ENCODE results near the gene IFI27L2. TPM values are rescaled to one million over a fixed set of nuclear protein-coding genes. Genes with fewer than 3 reads are reported as not detected.

Gene IFI27L2
- total RNA-seq, 1 experiment from 2014 or later = 28.6 TPM

- Histone ChIP-seq H3K9me3 (ENCODE audit: control insufficient read depth, low read depth, low read length) (no peaks in the 10 kb centered on the region), H2AK5ac (ENCODE audit: insufficient read length, low read length) (no peak overlapping the region), H3K23me2 (ENCODE audit: insufficient read length, low read depth, low read length, poor library complexity, severe bottlenecking) (peaks cover 7% of the 10 kb centered on the region), H4K20me1 (ENCODE audit: control insufficient read depth, insufficient read depth, insufficient read length) (no peaks in the 10 kb centered on the region), H2BK20ac (ENCODE audit: low read depth, low read length, poor library complexity, severe bottlenecking) (no peak overlapping the region), H3T11ph (ENCODE audit: low read length) (no peak overlapping the region), H3K14ac (ENCODE audit: insufficient read depth, low read length) (no peak overlapping the region), H3K4me1 (ENCODE audit: insufficient read depth, low read length) (no peaks in the 10 kb centered on the region; the same call in 1 of the 2 replicates), H3K23ac (ENCODE audit: insufficient read length, low read depth, low read length) (no peak overlapping the region), H3K27ac (ENCODE audit: insufficient read length, low read depth, low read length) (no peak overlapping the region), H3K79me1 (ENCODE audit: insufficient read depth, low read depth, low read length, poor library complexity, severe bottlenecking) (no peaks in the 10 kb centered on the region), H2BK12ac (ENCODE audit: insufficient read length, low read depth, low read length) (no peak overlapping the region), H3K9ac (ENCODE audit: extremely low read depth, insufficient read length, low read length) (no peak overlapping the region), H2BK5ac (ENCODE audit: insufficient read length, low read length) (no peak overlapping the region), H2BK15ac (ENCODE audit: low read depth, low read length) (no peak overlapping the region), H3K18ac (ENCODE audit: insufficient read length, low read depth, low read length) (no peak overlapping the region), H2AFZ (ENCODE audit: low read length) (no peak overlapping the region), H3K4ac (ENCODE audit: low read depth, low read length) (no peak overlapping the region), H3K56ac (ENCODE audit: insufficient read length, low read depth, low read length) (no peak overlapping the region), H3K27me3 (ENCODE audit: insufficient read depth, low read length) (no peaks in the 10 kb centered on the region), H4K5ac (ENCODE audit: insufficient read length, low read depth, low read length) (no peak overlapping the region), H4K8ac (replicated peaks; ENCODE audit: insufficient read length, low read depth, low read length) (no peak overlapping the region), H2BK120ac (ENCODE audit: low read depth, low read length, poor library complexity, severe bottlenecking) (no peak overlapping the region), H3K79me2 (ENCODE audit: insufficient read depth, low read length) (no peaks in the 10 kb centered on the region), H4K91ac (ENCODE audit: insufficient read length, low read depth, low read length) (no peak overlapping the region), H3K4me2 (ENCODE audit: insufficient read depth, insufficient read length, low read length) (no peak overlapping the region)
- DNase-seq = peak; percentile 14
- no peak overlapping the region for H3K4me3 Mint-ChIP-seq
- peaks cover 28% of the 10 kb centered on the region for H3K27me3 Mint-ChIP-seq (ENCODE audit: low read depth)
- TF ChIP-seq, protein P1, sequence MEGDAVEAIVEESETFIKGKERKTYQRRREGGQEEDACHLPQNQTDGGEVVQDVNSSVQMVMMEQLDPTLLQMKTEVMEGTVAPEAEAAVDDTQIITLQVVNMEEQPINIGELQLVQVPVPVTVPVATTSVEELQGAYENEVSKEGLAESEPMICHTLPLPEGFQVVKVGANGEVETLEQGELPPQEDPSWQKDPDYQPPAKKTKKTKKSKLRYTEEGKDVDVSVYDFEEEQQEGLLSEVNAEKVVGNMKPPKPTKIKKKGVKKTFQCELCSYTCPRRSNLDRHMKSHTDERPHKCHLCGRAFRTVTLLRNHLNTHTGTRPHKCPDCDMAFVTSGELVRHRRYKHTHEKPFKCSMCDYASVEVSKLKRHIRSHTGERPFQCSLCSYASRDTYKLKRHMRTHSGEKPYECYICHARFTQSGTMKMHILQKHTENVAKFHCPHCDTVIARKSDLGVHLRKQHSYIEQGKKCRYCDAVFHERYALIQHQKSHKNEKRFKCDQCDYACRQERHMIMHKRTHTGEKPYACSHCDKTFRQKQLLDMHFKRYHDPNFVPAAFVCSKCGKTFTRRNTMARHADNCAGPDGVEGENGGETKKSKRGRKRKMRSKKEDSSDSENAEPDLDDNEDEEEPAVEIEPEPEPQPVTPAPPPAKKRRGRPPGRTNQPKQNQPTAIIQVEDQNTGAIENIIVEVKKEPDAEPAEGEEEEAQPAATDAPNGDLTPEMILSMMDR (conservative IDR thresholded peaks at IDR 0.05) = no peak
- no CpG with 5 or more reads among the region's 9 CpGs for WGBS (ENCODE audit: extremely low coverage, insufficient read length, low lambda C conversion rate)
- H3K9me3 Mint-ChIP-seq = peaks cover 6% of the 10 kb centered on the region in 2 experiments; a peak in 2 of 5 replicates
- no peak overlapping the region for H3K27ac Mint-ChIP-seq
- H3K4me1 Mint-ChIP-seq = peaks cover 9% of the 10 kb centered on the region in 2 experiments
- H3K36me3 Mint-ChIP-seq (ENCODE audit: insufficient read depth in 1 of 3, low read depth in 3 of 3) = no peaks in the 10 kb centered on the region
These were observed 4.6 kb downstream of the IFI27L2 start for GRCh38 chr14:94124582-94125377.
